Activated CD4-positive, alpha-beta T cell treated with anti-CD3 and anti-CD28 coated beads for 36 hours (primary cell): Measurements from ENCODE around the gene PABPN1L. TPM values are rescaled to one million over a fixed set of nuclear protein-coding genes. Genes with fewer than 3 reads are reported as not detected.

ENCODE experiments used
- ATAC-seq: fragments of 200-7000 bp; cut with Tn5 transposase; one replicate; pipeline ENCODE4 v1.10.0; 2021; ENCODE audit warnings: mild to moderate bottlenecking, moderate library complexity
- CTCF ChIA-PET: fragments of 350-600 bp; sonication (Branson Sonifier 250); formaldehyde crosslinking; loops from one replicate; lab custom pipeline; 2021; ENCODE audit warnings: antibody characterized with exemption; lab: Charles Lee
- POLR2A ChIA-PET: fragments of 350-600 bp; sonication (Branson Sonifier 250); formaldehyde crosslinking; loops from one replicate; lab custom pipeline; 2021; ENCODE audit warnings: antibody characterized with exemption, inconsistent platforms; lab: Charles Lee
- DNase-seq: peaks from one replicate; pipeline ENCODE4 v3.0.0-alpha.2; 2020
- H3K27ac Mint-ChIP-seq: one replicate; pipeline ENCODE4 v1.8.0; 2021; ENCODE audit warnings: mixed read lengths
- H3K27me3 Mint-ChIP-seq: one replicate; pipeline ENCODE4 v1.8.0; 2021; ENCODE audit warnings: mixed read lengths
- H3K36me3 Mint-ChIP-seq: one replicate; pipeline ENCODE4 v1.8.0; 2021; ENCODE audit warnings: low read depth, mixed read lengths
- H3K4me1 Mint-ChIP-seq: one replicate; pipeline ENCODE4 v1.8.0; 2021; ENCODE audit warnings: mixed read lengths
- H3K4me3 Mint-ChIP-seq: one replicate; pipeline ENCODE4 v1.8.0; 2021; ENCODE audit warnings: mild to moderate bottlenecking, moderate library complexity, mixed read lengths
- H3K9me3 Mint-ChIP-seq: one replicate; pipeline ENCODE4 v1.8.0; 2021; ENCODE audit warnings: low read depth, mixed read lengths
- intact Hi-C, 2 experiments: fragments of 100-400 bp; cut with DNase I in 1 of 2; cut with micrococcal nuclease in 1 of 2; formaldehyde crosslinking; loops; one replicate each; pipeline versions ENCODE4 v1.14.2 to v1.15.1; 2022 to 2024; cut with DNase I, micrococcal nuclease
- total RNA-seq, 2 experiments: library from RNA; stranded (reverse); gene quantifications; one replicate each; pipeline ENCODE4 v1.2.3, GENCODE V29; 2021

The PABPN1L gene
- total RNA-seq, 2 experiments from 2014 or later = not detected

DNA sequence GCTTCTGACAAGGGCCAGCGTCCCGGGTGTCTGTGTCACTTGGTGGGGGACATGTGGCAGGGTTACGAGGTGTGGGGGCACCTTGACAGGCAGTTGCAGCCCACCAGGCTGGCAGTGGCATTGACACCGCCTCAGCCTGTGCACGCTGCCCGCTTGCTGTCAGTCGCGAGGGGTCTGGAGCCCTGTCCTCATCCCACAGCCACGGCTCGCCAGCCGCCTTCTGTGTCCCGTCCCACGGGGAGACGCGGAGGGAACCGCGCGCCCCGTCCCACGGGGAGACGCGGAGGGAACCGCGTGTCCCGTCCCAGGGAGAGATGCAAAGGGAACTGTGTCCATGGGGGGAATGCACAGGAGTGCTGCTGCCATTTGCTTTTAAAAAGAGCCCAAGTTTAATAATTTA lies 3.5 kb downstream of the PABPN1L start:
- H3K9me3 Mint-ChIP-seq = no peaks in the 10 kb centered on the region
- no peak for ATAC-seq
- H3K27ac Mint-ChIP-seq = no peak overlapping the region
- intact Hi-C loops = no loop called here
- ChIA-PET POLR2A (no interaction called here), CTCF (no interaction called here)
- no peaks in the 10 kb centered on the region for H3K27me3 Mint-ChIP-seq
- DNase-seq = no peak
- H3K4me3 Mint-ChIP-seq = no peak overlapping the region
- peaks cover 9% of the 10 kb centered on the region for H3K4me1 Mint-ChIP-seq
- H3K36me3 Mint-ChIP-seq = peaks cover 13% of the 10 kb centered on the region

DNA sequence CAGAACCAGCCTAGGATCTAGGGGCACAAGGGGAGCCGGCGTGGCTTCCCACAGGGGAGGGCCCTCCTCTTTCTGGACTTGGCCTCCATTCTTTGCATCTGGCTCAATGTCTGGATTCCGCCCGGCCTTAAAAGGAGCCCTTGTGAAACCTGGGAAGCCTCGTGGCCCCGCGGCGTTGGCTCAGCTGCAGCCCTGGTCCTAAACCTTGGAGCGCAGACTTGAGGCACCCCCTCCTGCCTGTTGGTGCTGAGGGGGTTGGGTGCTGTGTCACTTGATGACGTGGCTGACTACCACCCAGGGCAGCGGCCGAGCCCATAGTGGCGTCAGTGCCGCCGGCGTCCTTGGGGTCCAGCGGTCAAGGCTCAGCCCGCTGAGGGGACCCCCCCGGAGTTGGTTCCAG lies 5.1 kb downstream of the PABPN1L start:
- intact Hi-C loops = no loop called here
- Mint-ChIP-seq H3K36me3 (peaks cover 17% of the 10 kb centered on the region), H3K27me3 (no peaks in the 10 kb centered on the region), H3K9me3 (no peaks in the 10 kb centered on the region), H3K4me1 (peaks cover 13% of the 10 kb centered on the region), H3K27ac (no peak overlapping the region), H3K4me3 (no peak overlapping the region)
- CTCF ChIA-PET = no interaction called here
- DNase-seq (no peak), ATAC-seq (no peak)
- POLR2A ChIA-PET = no interaction called here

DNA sequence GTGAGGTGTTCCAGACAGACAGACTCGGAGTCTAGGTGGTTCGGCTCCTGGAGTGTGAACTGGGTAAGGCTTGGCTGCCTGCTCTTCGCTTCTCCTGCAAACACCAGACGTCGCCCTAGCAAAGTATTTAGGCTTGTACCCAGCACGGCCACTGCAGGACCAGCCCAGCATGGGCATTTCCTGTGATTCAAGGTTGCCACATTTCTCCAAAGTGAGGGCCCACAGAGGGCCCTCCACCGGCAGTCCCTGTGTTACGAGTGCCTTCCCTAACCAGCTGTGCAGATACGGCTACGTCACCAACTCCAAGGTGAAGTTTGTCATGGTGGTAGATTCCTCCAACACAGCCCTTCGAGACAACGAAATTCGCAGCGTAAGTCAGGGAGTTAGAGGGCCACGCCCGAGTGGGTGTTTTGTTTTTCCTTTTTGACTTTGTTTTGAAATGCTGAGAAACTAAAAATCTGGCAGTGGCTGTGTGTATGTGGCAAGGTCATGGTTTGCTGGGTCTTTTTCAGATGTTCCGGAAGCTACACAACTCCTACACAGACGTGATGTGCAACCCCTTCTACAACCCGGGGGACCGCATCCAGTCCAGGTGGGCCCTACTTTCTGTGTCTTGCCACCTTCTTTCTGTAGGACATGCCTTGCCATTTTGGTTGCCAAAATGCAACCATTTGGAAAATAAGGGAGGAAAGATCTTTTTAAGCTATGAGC lies 6.9 kb downstream of the PABPN1L start:
- peaks cover 17% of the 10 kb centered on the region for H3K36me3 Mint-ChIP-seq
- H3K27ac Mint-ChIP-seq = no peak overlapping the region
- intact Hi-C loops = loop anchor here (5.0 to 10.0 kb wide), 3 partner anchors 238 to 1013 kb away; partner anchors contain the start of gene TCF25 (in 1 of the 2)
- DNase-seq (no peak), ATAC-seq (no peak)
- no peaks in the 10 kb centered on the region for H3K9me3 Mint-ChIP-seq
- no peaks in the 10 kb centered on the region for H3K27me3 Mint-ChIP-seq
- peaks cover 22% of the 10 kb centered on the region for H3K4me1 Mint-ChIP-seq
- ChIA-PET POLR2A (no interaction called here), CTCF (interaction anchor here (4.3 kb wide), 1 partner anchor 48 kb away, joined by 22 read pairs; the partner anchor contains the start of gene APRT)
- H3K4me3 Mint-ChIP-seq = no peak overlapping the region

DNA sequence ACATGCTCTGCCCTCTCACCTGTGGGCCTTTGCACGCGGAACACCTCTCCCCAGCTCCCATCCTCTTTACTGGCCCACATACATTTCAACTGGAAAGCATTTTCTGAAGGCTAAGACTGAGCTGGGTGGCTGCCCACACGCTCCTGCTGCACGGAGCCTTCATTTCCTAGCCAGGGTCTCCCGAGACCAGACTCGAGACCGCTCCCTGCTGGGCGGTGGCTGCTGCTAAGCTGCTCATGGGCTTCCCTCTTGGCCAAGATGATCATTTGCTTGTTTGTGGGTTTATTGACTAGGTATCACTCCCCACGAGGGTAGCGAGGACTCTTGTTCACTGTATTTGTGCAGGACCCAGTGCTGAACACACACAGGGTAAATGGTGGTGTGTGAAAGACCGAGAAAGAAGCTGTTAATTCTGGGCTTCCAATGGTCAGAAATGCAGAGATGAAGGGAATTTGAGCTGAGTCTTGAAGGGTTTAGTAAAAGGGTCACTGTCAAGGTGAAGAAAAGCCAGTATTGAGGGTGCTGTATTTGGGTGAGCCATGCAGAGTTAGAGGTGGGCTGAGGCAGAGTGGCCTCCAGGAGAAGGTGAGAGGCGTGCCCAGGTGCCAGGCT lies 8.6 kb downstream of the PABPN1L start:
- Mint-ChIP-seq H3K36me3 (peaks cover 17% of the 10 kb centered on the region), H3K4me3 (peak overlapping the region; percentile 100), H3K27ac (peak overlapping the region; percentile 97), H3K4me1 (peaks cover 22% of the 10 kb centered on the region), H3K9me3 (no peaks in the 10 kb centered on the region), H3K27me3 (no peaks in the 10 kb centered on the region)
- POLR2A ChIA-PET = interaction anchor here (0.7 to 0.9 kb wide), 2 partner anchors 46 to 609 kb away, joined by 3 to 5 read pairs; partner anchors contain the start of gene APRT
- intact Hi-C loops = loop anchor here (1.0 to 10.0 kb wide), 25 partner anchors 42 to 1014 kb away; partner anchors contain the start of genes CDH15 (in 1 of the 2), CDK10 (in 1 of the 2), CDT1 (in 1 of the 2) and CHMP1A (in 1 of the 2)
- CTCF ChIA-PET = interaction anchor here (0.6 to 4.3 kb wide), 17 partner anchors 16 to 408 kb away, joined by 3 to 22 read pairs (median 3); partner anchors contain the start of genes APRT and CDH15
- peak; percentile 65 for ATAC-seq
- peak; percentile 87 for DNase-seq

DNA sequence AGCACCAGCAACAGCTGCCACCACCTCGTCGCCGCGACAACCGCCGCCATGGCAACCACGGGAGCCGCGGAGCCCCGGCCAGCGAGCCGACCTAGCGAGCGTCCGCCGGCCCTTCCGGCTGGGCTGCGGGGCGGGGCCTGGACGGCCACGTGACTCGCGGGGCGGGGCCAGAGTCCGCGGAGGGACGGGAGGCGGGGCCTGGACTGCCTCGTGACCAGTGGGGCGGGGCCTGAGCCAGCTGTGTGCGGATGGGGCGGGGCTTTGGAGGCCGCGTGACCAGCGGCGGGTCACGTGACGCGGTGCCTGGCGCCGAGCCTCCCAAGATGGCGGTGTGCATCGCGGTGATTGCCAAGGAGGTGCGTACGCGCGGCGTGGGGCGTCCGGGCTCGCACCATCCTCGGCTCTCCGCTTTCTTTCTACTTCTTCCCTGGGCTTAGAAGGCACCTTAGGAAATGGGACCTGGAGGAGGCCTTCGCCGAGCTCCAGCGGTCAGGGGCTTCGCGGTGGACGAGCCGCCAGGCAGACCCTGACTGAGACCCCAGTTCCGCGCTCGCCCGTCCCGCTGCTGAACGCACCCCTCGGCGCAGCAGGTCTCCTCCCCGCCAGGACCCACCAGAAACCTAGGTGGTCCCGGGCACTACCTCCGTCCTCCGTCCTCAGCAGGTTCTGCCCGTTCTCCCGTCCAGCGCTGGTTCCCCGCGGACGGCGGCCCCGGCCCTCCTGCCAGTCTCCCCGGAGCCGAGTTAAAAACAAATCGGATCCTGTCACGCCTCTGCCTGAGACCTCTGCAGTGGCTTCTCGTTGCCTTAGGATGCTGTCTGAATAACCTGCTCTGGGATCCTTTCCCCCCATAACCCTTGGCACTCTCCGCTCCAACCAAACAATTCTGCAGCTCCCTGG lies 9.4 kb downstream of the PABPN1L start, which contains the start of the genes GALNS and TRAPPC2L:
GALNS (minus strand) TSS at position 120 of the 900 bp plus-strand sequence; CDS start at position 50, 70 bp downstream.
TRAPPC2L (plus strand) TSS at position 300 of the 900 bp plus-strand sequence; CDS start at position 324, 24 bp downstream.
- Mint-ChIP-seq H3K4me3 (peak within 1 kb of the TSS; percentile 100), H3K27ac (peak within 1 kb of the TSS; percentile 97), H3K36me3 (peaks cover 17% of the 10 kb centered on the region), H3K4me1 (peaks cover 22% of the 10 kb centered on the region), H3K9me3 (no peaks in the 10 kb centered on the region), H3K27me3 (no peaks in the 10 kb centered on the region)
- CTCF ChIA-PET = interaction anchor here (0.6 to 4.3 kb wide), 13 partner anchors 41 to 409 kb away, joined by 3 to 22 read pairs (median 4); partner anchors contain the start of genes APRT and CDH15
- intact Hi-C loops = loop anchor here (1.0 to 10.0 kb wide), 25 partner anchors 41 to 1015 kb away; partner anchors contain the start of genes CDH15 (in 1 of the 2), CDK10 (in 1 of the 2), CDT1 (in 1 of the 2) and CHMP1A (in 1 of the 2)
- DNase-seq = peak; percentile 100
- POLR2A ChIA-PET = interaction anchor here (0.6 to 0.9 kb wide), 2 partner anchors 45 to 336 kb away, joined by 3 to 5 read pairs; partner anchors contain the start of gene APRT
- ATAC-seq = peak; percentile 93

DNA sequence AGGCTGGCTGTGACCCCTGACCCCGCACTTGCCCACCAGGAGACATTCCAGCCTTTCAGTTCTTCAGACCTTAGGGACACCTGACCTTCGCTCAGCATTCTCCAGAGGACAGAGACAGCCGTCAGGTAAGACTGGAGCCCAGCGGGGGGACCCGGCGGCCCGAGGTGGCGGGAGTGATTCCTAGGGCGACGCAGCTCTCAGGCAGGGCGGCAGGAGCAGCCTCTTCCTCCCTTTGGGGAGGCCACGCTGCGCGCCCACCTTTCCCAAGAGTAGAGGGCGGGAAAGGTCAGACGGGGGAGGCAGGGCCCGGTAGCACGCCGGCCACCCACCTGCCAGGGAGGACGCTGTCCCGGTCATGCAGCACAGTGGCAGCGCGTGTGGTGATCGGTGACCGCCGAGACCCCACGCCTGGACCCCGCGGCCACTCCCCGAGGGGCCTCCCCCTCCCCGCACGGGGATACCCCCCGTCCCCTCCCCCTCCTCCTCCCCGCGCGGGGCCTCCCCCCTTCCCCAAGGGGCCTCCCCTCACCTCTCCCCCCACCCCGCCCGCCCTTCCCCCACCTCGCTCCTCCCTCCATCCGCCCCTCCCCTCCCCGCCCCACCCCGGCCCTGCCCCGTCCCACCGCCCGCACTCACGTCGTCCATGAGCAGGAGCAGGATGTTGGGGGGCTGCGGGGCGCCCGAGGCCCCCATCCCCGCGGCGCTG lies 10.2 kb downstream of the PABPN1L start:
- Mint-ChIP-seq H3K4me1 (peaks cover 22% of the 10 kb centered on the region), H3K9me3 (no peaks in the 10 kb centered on the region), H3K27ac (no peak overlapping the region), H3K4me3 (peak overlapping the region; percentile 100), H3K27me3 (no peaks in the 10 kb centered on the region), H3K36me3 (peaks cover 16% of the 10 kb centered on the region)
- ATAC-seq (peak; percentile 40), DNase-seq (no peak)
- POLR2A ChIA-PET = interaction anchor here (0.6 kb wide), 1 partner anchor 336 kb away, joined by 3 read pairs; no protein-coding TSS in a partner anchor
- intact Hi-C loops = loop anchor here (2.0 to 10.0 kb wide), 8 partner anchors 43 to 1016 kb away; partner anchors contain the start of genes CDT1 (in 1 of the 2), SPATA2L (in 1 of the 2) and TCF25 (in 1 of the 2)
- CTCF ChIA-PET = interaction anchor here (1.2 to 4.3 kb wide), 3 partner anchors 41 to 336 kb away, joined by 3 to 22 read pairs (median 17); partner anchors contain the start of gene APRT

DNA sequence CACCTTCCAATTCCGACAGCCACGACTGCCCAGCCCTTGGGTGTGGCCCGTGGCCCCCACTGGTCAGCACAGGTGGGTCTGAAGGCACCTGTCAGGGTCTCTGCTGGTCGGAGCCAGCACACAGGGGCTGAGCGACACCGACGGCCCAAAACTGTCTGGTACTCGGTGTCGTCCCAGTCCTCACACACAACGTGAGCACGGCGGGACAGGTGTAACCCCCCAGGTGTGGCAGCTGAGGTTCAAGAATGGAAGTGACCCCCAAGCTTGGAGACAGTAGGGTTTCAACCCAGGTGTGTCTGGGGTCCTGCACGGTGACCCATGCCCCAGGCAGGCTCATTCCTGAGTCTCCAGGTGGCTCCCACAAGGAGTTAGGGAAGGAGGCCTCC lies 10.7 kb downstream of the PABPN1L start:
- Mint-ChIP-seq H3K27me3 (no peaks in the 10 kb centered on the region), H3K9me3 (no peaks in the 10 kb centered on the region), H3K4me3 (peak overlapping the region; percentile 71), H3K36me3 (peaks cover 11% of the 10 kb centered on the region), H3K4me1 (peaks cover 22% of the 10 kb centered on the region), H3K27ac (no peak overlapping the region)
- DNase-seq (no peak), ATAC-seq (no peak)
- intact Hi-C loops = loop anchor here (2.0 to 10.0 kb wide), 8 partner anchors 43 to 1017 kb away; partner anchors contain the start of genes CDT1 (in 1 of the 2), SPATA2L (in 1 of the 2) and TCF25 (in 1 of the 2)
- CTCF ChIA-PET = interaction anchor here (3.1 kb wide), 1 partner anchor 40 kb away, joined by 17 read pairs; no protein-coding TSS in a partner anchor
- POLR2A ChIA-PET = no interaction called here

DNA sequence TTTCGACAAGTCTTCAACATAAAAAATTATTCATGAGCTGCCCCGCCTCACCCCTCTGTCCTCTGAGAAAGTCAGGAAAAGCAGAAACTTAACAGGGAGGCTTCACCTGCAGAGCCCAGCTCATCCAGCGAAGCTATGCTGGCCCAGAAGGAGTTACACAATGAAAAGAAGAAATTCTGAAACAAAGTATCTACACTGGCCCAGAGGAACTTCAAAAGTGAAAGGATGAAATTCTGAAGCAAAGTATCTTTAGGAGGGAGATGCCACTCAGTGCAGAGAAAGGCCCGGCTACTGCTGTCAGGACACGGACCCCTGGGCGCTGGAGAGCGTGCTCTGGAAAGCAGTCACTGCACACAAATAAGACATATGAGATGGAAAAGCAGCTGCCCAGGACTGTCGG lies 11.3 kb downstream of the PABPN1L start:
- ATAC-seq = no peak
- H3K4me3 Mint-ChIP-seq = peak overlapping the region; percentile 26

DNA sequence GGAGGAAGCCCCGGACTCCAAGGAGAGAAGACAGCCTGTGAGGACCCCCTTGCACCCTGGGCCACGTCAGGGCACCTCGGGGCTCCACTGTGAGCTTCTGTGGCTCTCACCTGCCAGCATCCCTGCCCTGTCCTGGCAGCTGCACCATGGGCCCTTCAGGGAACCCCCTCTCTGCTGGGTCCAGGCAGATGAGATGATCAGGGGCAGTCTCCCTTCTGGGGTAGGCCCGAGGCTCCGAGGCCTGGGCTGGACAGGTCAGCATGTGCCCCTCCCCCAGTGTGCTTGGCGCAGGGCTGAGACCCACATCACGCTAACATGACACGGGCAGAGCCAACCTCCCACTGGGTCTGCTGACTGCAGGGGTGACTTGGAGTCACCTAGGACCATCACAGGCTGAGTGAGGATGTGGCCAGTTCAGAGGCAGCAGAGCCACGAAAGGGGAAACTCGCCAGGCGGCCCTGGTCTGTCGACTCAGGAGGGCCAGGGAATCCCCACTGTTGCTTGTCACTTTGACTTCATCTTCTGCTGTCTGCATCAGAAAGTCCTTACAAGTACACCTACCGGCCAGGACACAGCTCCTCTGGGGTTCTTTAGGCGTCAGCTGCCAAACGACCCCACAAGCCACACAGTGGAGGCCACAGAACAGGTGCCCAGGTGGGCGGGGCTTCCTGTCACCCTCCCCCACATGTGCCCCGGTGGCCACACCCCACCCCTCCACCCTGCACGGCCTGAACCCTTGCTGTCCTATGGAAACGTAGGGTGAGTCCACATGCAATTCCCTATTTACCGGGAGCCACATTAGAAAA lies 12.0 kb downstream of the PABPN1L start:
- DNase-seq (peak; percentile 28), ATAC-seq (no peak)
- no peak overlapping the region for H3K27ac Mint-ChIP-seq
- ChIA-PET POLR2A (interaction anchor here (1.0 kb wide), 1 partner anchor 43 kb away, joined by 3 read pairs; the partner anchor contains the start of gene APRT), CTCF (interaction anchor here (0.6 to 1.0 kb wide), 2 partner anchors 29 to 354 kb away, joined by 3 to 4 read pairs; no protein-coding TSS in a partner anchor)
- no peaks in the 10 kb centered on the region for H3K9me3 Mint-ChIP-seq
- peaks cover 7% of the 10 kb centered on the region for H3K36me3 Mint-ChIP-seq
- H3K4me3 Mint-ChIP-seq = no peak overlapping the region
- intact Hi-C loops = loop anchor here (5.0 to 10.0 kb wide), 3 partner anchors 243 to 1018 kb away; partner anchors contain the start of gene TCF25 (in 1 of the 2)
- H3K27me3 Mint-ChIP-seq = no peaks in the 10 kb centered on the region
- H3K4me1 Mint-ChIP-seq = peaks cover 22% of the 10 kb centered on the region

More for the DNA sequence above, 11.3 kb downstream of the PABPN1L start:
- no peak for DNase-seq
- H3K36me3 Mint-ChIP-seq = peaks cover 11% of the 10 kb centered on the region
- intact Hi-C loops = loop anchor here (5.0 to 10.0 kb wide), 3 partner anchors 242 to 1017 kb away; partner anchors contain the start of gene TCF25 (in 1 of the 2)
- H3K27ac Mint-ChIP-seq = no peak overlapping the region
- peaks cover 22% of the 10 kb centered on the region for H3K4me1 Mint-ChIP-seq
- ChIA-PET POLR2A (interaction anchor here (1.0 kb wide), 1 partner anchor 44 kb away, joined by 3 read pairs; the partner anchor contains the start of gene APRT), CTCF (interaction anchor here (1.0 kb wide), 1 partner anchor 29 kb away, joined by 3 read pairs; no protein-coding TSS in a partner anchor)
- no peaks in the 10 kb centered on the region for H3K9me3 Mint-ChIP-seq
- H3K27me3 Mint-ChIP-seq = no peaks in the 10 kb centered on the region
